GM21737 (cell line): ENCODE measurements around the gene PCDH9.

ENCODE experiments used
- ATAC-seq: cut with Tn5 transposase; IDR thresholded peaks from one replicate; pipeline ENCODE4 v1.9.1; 2021; ENCODE audit warnings: mild to moderate bottlenecking, moderate library complexity; ENCODE audit not compliant: unreplicated experiment

The PCDH9 gene

DNA sequence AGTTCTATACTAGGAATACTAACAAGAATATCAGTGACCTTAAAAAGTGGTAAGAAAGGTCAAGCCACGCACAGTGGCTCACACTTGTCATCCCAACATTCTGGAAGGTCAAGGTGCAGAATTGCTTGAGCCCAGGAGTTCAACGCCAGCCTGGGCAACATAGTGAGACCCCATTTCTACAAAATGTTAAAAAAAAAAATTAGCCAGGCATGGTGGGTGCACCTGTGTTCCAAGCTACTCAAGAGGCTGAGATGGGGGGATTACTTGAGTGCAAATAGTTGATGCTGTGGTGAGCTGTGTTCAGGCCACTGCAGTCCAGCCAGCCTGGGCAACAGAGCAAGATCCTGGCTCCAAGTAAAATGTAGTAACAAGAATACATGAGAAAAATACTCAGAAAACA lies 61.8 kb downstream of the PCDH9 start:
- ATAC-seq = no peak

- ATAC-seq = no peak
These were observed 62.7 kb downstream of the PCDH9 start for GRCh38 chr13:67167420-67167819.

DNA sequence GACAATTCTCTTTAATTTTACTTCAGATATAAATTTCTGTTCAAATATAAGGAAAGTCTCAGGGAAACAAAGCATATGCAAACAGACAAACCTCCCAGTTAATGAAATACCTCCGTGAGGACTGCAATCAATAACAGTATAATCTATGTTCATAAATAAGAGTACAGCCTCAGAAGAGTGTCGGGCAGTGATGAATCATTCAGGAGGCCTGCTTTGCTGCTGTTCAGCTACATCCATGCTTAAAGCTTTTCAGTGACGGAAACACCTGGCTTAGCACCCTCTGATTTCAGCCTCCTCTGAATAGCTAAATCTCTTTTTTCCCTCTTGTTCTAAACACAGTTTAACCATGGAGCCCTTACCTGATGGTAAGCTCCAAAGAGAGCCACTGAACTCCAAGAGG lies 69.0 kb downstream of the PCDH9 start:
- ATAC-seq = no peak

DNA sequence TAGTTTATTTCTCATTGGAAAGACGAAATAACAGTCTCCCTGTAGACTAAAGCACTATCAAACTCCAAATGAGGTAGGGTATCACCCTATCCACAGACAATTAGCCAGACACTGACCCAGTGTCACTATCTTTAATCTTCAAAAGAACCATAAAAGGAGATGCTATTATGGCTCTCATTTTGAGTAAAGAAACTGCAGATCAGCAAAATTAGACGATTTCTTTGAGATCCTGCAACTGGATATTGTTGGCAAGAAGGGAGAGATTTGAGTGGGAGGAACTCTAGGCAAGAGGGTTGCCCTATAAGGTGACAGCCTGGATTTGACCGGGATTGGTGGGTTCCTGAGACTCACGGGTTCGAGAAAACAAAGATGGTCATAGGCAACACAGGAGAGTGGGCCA lies 71.2 kb downstream of the PCDH9 start:
- ATAC-seq = no peak

GRCh38 chr13:67156723-67157060 lies 73.4 kb downstream of the PCDH9 start:
- no peak for ATAC-seq

- no peak for ATAC-seq
These were observed 74.0 kb downstream of the PCDH9 start for GRCh38 chr13:67155898-67156722.

DNA sequence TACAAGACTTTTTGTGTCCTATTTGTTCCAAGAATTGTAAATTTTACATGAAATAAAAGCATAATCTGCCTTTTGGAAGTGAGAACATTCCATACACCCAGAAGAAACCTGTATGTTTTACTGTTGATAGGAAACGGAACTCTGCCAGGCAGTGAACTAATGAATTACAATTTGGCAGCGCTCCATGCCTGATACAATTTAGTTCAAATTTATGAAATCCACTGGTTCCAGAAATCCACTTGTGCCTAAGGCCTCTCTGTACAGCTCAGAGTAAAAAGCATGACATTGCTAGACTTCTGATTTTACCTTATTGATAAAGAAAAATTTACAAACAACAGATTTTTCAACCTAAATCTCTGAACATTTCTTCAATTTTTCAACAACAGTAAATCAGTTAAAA lies 78.1 kb downstream of the PCDH9 start:
- ATAC-seq = no peak

DNA sequence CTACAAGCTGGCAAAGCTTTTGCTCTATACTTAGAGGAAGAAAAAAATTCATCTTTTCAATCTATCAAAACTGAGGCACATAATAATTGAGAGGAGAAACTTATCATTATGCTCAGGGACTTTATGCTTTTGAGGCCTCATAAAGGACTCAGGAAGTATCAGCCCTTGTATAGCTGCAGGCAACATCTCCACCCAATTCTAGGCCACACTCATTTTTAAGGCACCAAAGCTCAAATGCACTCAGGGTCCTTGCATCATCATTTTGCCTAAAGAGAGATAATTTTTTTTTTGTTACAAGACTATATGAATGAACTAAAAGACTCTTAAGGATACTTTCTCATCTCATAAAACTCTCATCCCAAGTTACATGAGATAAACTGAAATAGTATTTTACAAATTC lies 78.5 kb downstream of the PCDH9 start:
- ATAC-seq = no peak

- no peak for ATAC-seq
These were observed 79.5 kb downstream of the PCDH9 start for GRCh38 chr13:67150608-67151007.

GRCh38 chr13:67148161-67148571 lies 82.0 kb downstream of the PCDH9 start:
- no peak for ATAC-seq

DNA sequence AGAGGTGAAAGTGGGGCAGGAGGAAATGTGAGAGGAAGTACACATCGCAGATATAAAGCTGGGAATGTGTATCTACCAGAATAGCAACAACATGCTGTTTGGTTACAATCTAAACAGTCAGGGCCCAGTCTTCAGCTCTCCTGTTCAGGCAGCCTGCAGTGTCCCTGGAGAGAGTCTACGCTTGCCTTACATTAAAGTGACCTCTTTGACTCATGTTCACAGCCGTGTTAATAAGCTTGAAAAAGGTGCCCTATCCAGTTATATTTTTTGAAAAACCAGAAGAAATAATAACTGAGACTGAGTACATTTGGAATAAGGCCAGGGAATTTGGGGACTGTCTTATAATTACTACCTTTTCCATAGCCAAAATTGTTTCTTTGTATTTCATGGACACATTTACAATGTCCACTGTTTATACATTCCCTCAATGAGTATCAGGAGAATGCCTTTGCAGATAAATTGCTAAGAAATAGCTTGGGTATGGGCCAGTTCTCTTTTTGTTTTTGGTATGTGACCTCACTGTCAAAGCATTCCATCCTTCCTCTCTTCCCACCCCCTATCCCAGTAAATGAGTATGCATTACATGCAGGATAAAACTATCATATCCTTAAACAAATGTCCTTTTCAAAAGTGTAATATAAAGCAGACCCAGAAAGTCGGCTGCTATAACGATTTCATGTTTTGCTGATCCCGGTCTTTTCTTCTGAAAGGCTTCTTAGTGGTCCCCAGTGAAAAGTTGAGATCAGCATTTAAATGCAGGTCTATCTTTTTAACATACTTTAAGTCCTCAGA lies 82.6 kb downstream of the PCDH9 start:
- no peak for ATAC-seq

DNA sequence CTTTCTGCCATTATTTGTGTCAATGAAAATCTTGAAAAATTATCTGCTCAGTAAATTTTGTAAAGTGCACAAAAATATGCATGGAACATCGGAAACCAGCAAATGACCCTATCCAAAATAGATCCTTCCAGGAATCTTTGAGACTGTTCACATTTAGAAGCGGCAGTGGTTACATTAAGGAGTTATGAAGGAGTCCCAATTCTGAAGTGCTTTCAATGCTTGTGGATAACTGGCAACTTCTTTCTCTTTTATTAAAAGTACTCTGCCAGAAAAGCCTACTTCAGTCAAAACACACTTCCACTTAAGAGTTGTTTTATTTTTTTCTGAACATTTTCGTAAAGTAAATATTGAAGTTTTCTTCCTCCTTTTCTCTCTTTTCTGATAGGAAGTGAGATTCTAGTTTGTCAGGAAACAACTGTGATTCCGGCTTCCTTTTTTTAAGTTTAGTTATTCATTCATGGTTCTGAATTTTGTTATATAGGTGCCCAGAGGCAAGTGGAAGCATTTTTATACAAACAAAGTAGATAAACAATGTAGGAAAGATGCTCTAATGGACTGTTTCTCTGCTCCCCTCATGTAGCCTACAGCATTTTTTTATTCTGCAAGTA lies 83.5 kb downstream of the PCDH9 start:
- ATAC-seq = no peak

DNA sequence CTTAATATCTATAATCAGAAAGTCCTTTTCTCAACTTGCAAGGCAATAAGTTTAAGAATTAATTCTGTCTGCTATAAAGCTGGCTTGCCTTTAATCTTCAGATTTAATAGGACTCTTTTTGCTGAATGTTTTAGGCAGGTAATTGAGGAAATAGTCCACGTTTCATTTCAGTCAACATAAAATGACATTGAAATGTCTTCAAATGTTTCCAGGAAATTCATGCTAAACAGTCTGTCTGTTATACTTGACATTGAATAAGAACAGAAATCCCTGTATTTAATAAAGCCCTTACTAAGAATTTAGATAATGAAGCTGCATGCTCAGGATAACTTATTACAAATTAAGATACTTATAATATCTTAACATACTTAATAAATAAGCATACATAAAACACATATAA lies 84.2 kb downstream of the PCDH9 start:
- no peak for ATAC-seq

DNA sequence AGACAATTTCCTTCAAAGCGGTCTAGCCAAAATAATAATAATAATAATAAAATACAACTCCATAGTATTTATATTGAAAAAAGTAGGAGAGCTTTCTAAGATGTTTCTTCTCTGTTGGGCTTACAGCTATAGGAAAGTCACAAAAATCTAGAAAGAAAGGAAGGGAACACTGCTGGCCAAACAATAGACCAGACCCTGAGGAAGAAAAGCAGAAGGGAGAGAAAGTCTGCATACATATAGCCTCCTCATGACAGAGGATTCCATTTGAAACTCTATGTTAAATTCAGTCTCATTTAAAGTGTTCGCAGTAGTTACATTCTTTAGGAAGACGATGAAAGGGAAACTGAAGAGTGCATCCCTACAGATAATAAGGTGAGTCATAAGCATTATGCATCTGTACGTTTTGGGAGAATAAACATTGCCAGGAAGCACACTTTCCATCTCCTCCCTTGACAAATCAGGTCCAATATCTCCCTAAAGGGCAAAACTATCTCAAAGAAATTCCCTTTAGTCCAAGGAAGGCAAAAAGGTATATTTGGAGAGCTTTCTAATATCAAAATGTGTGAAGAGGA lies 86.5 kb downstream of the PCDH9 start:
- no peak for ATAC-seq

DNA sequence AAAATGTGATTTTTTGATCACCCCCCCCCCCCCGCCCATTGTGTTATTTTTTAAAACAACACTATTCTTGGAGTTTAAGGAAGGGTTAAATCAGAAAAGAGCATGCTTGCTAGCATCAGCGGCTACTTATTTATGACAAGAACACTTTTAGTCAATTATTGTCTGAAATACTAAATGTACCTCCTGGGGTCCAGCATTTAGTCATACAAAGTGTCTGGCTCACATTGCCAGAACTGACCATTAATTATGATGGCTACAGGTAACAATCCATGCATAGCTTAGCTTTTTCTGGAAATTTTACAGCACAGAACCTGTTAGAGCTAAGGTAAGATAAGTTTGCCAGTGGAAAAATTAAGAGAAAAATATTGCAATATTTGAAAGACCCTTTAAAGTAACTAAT lies 90.1 kb downstream of the PCDH9 start:
- no peak for ATAC-seq

GRCh38 chr13:67139551-67139950 lies 90.6 kb downstream of the PCDH9 start:
- no peak for ATAC-seq

DNA sequence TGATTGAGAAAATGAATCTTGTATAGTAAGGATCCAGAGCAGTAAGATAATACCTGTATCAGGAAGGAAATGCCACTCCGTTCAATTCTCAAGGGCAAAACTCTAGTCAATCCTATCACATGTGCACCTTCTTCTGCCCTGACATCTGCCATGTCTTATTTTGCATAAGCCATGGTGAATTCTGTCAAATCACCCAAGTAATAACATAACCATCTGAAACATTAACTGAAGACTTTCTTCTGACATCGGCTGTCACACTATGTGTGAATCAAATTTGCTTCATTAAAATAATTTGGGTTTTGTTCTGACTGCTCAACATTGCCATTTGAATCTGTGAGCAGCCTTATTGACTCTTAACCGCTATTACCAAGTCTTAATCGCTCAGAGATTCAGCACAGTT lies 91.2 kb downstream of the PCDH9 start:
- no peak for ATAC-seq

DNA sequence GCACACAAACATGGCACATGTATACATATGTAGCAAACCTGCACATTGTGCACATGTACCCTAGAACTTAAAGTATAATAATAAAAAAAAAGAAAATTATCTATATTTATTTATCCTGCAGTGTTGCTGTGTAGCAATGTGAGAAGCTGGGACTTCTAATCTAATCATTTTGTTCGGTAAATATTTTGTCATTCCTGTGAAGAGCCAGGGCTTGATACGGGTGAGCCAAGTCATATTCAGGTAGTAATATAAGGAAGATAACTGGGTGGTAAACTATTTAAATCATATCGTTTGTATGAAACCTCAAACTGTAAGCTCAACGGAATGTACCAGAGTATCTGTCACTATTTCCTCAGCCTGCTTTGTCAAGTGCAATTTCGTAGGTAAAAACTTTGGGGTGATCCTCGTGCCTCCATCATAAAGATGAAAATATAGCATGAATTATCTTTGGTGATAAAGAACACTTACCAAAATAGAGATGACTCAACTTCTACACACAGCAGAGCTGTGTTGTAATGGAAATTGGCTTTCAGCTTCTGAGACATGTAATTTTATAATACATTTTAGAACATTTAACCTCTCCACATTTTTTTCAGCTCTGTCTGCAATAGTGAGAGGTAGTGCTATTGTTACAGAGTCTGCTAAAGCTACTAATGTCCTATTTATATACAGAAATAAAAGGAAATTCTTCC lies 92.9 kb downstream of the PCDH9 start:
- no peak for ATAC-seq

- no peak for ATAC-seq
These were observed 94.0 kb downstream of the PCDH9 start for GRCh38 chr13:67136157-67136556.

GRCh38 chr13:67135356-67135755 lies 94.8 kb downstream of the PCDH9 start:
- no peak for ATAC-seq
